ENCODE results near the gene HMBS. TPM values are rescaled to one million over a fixed set of nuclear protein-coding genes. Genes with fewer than 3 reads are reported as not detected.

Gene HMBS
- total RNA-seq, 3 donors from 2014 or later, result 43.7 to 64.7 (median 60.1) TPM

Other genes with a start within 250 kb of the HMBS start
- 10 to 100 TPM; 17.6 to 30.8 (median 23.7) TPM for gene CXCR5, start 201.0 kb upstream of the HMBS start, total RNA-seq
- 10 to 100 TPM; 26.1 to 31.2 (median 26.9) TPM for gene BCL9L, start 159.0 kb upstream of the HMBS start, total RNA-seq
- gene UPK2, start 128.6 kb upstream of the HMBS start, total RNA-seq, result not detected
- gene FOXR1, start 113.1 kb upstream of the HMBS start, total RNA-seq, result not detected
- 10 to 100 TPM; 23.6 to 33.1 (median 31.0) TPM for gene CENATAC, start 86.7 kb upstream of the HMBS start, total RNA-seq
- 1,000 to 10,000 TPM; 1,565 to 1,602 (median 1,576) TPM for gene RPS25, start 66.5 kb upstream of the HMBS start, total RNA-seq
- 100 to 1,000 TPM; 115 to 146 (median 131) TPM for gene TRAPPC4, start 66.1 kb upstream of the HMBS start, total RNA-seq
- 10 to 100 TPM; 10.1 to 13.8 (median 13.5) TPM for gene SLC37A4, start 54.0 kb upstream of the HMBS start, total RNA-seq
- 100 to 1,000 TPM; 249 to 309 (median 260) TPM for gene HYOU1, start 27.7 kb upstream of the HMBS start, total RNA-seq
- gene VPS11, start 17.1 kb upstream of the HMBS start, total RNA-seq, result 10 to 100 TPM; 24.1 to 31.5 (median 30.0) TPM
- gene DPAGT1, start 17.0 kb downstream of the HMBS start, total RNA-seq, result 10 to 100 TPM; 53.9 to 61.0 (median 60.9) TPM
- 10 to 100 TPM; 22.0 to 24.7 (median 23.0) TPM for gene C2CD2L, start 22.5 kb downstream of the HMBS start, total RNA-seq
- 10 to 100 TPM; 20.1 to 26.2 (median 21.1) TPM for gene HINFP, start 36.7 kb downstream of the HMBS start, total RNA-seq
- gene ABCG4, start 64.2 kb downstream of the HMBS start, total RNA-seq, result under 1 TPM in 1 of 3 donors, not detected in 2; 0.38 TPM
- 10 to 100 TPM in 1 of 3 donors, 1 to 10 TPM in 2; 9.7 to 13.2 (median 9.7) TPM for gene NLRX1, start 83.8 kb downstream of the HMBS start, total RNA-seq
- under 1 TPM in 2 of 3 donors, not detected in 1; 0.18 to 0.43 TPM for gene NHERF4, start 100.6 kb downstream of the HMBS start, total RNA-seq
- 10 to 100 TPM; 18.7 to 19.6 (median 19.5) TPM for gene CBL, start 121.5 kb downstream of the HMBS start, total RNA-seq
- 1 to 10 TPM in 2 of 3 donors, under 1 TPM in 1; 0.96 to 3.2 (median 2.1) TPM for gene MCAM, start 232.2 kb downstream of the HMBS start, total RNA-seq
- 10 to 100 TPM; 18.6 to 20.7 (median 18.9) TPM for gene RNF26, start 249.6 kb downstream of the HMBS start, total RNA-seq

Data from activated T-cell treated with anti-CD3 and anti-CD28 coated beads, Interleukin-2, amount 50 U/mL, for 4 hours (primary cell).